Chondrocyte (in vitro differentiated cells): ENCODE data around the gene ALDH5A1. TPM values are rescaled to one million over a fixed set of nuclear protein-coding genes. Genes with fewer than 3 reads are reported as not detected.

Source experiments
- DNase-seq: peaks from one replicate; pipeline ENCODE4 v3.0.0; 2021; ENCODE audit warnings: mixed read lengths, low spot score
- H3K27ac Mint-ChIP-seq: one replicate; pipeline ENCODE4 v1.8.0; 2021; ENCODE audit warnings: mild to moderate bottlenecking, moderate library complexity, mixed read lengths; ENCODE audit not compliant: unreplicated experiment
- H3K27me3 Mint-ChIP-seq: 2 replicates; pipeline ENCODE4 v1.8.0; 2021; ENCODE audit warnings: low read depth, mixed read lengths
- H3K36me3 Mint-ChIP-seq: 2 replicates; pipeline ENCODE4 v1.8.0; 2021; ENCODE audit warnings: low read depth, mixed read lengths
- H3K4me1 Mint-ChIP-seq: 2 replicates; pipeline ENCODE4 v1.8.0; 2021; ENCODE audit warnings: low read depth, mild to moderate bottlenecking, mixed read lengths
- H3K4me3 Mint-ChIP-seq: one replicate; pipeline ENCODE4 v1.8.0; 2021; ENCODE audit warnings: mild to moderate bottlenecking, moderate library complexity, mixed read lengths; ENCODE audit not compliant: unreplicated experiment
- H3K9me3 Mint-ChIP-seq: 2 replicates; pipeline ENCODE4 v1.8.0; 2021; ENCODE audit warnings: low read depth, mixed read lengths
- total RNA-seq: library from RNA; stranded (reverse); gene quantifications from 3 replicates; pipeline ENCODE4 v1.2.1, GENCODE V29; 2021
- TF ChIP-seq, protein P1 (sequence below): fragments of 200-600 bp; sonication (generic); IDR thresholded peaks from 2 replicates; pipeline ENCODE4 v1.5.0; 2021; ENCODE audit warnings: antibody characterized with exemption, mild to moderate bottlenecking, moderate library complexity

Gene ALDH5A1
- total RNA-seq, 1 donor from 2014 or later, result 7.2 TPM

- H3K4me1 Mint-ChIP-seq, result peaks cover 13% of the 10 kb centered on the region
- H3K4me3 Mint-ChIP-seq, result no peak overlapping the region
- no peaks in the 10 kb centered on the region for H3K9me3 Mint-ChIP-seq
- no peaks in the 10 kb centered on the region for H3K36me3 Mint-ChIP-seq
- TF ChIP-seq, protein P1, sequence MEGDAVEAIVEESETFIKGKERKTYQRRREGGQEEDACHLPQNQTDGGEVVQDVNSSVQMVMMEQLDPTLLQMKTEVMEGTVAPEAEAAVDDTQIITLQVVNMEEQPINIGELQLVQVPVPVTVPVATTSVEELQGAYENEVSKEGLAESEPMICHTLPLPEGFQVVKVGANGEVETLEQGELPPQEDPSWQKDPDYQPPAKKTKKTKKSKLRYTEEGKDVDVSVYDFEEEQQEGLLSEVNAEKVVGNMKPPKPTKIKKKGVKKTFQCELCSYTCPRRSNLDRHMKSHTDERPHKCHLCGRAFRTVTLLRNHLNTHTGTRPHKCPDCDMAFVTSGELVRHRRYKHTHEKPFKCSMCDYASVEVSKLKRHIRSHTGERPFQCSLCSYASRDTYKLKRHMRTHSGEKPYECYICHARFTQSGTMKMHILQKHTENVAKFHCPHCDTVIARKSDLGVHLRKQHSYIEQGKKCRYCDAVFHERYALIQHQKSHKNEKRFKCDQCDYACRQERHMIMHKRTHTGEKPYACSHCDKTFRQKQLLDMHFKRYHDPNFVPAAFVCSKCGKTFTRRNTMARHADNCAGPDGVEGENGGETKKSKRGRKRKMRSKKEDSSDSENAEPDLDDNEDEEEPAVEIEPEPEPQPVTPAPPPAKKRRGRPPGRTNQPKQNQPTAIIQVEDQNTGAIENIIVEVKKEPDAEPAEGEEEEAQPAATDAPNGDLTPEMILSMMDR, result no peak
- peaks cover 3% of the 10 kb centered on the region for H3K27me3 Mint-ChIP-seq
- DNase-seq, result no peak
- no peak overlapping the region for H3K27ac Mint-ChIP-seq
Observed at GRCh38 chr6:24549674-24550353, 55.0 kb downstream of the ALDH5A1 start.

- Mint-ChIP-seq H3K4me1 (peaks cover 19% of the 10 kb centered on the region), H3K36me3 (no peaks in the 10 kb centered on the region), H3K27me3 (peaks cover 3% of the 10 kb centered on the region), H3K27ac (no peak overlapping the region), H3K9me3 (no peaks in the 10 kb centered on the region), H3K4me3 (no peak overlapping the region)
- no peak for DNase-seq
- TF ChIP-seq, protein P1, result no peak
Observed at GRCh38 chr6:24551139-24551538, 56.4 kb downstream of the ALDH5A1 start.

DNA sequence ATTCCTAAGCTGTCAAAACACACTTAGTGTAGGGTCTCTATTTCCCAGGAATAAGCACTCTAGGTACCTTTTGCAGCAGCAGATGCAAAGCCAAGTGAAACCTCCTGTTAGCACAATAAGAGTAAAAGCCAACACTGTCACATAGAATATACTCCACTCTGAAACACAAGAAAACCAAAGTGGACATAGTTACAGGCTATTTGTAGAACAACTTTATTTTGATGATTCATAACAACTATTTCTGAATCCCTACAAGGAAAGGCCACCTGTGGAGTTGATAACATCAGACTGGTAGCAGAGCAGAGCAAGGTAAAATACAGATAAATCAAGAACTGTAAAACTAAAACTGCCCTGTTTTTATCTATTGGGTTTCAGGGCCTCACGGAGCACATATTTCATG lies 59.7 kb downstream of the ALDH5A1 start:
- DNase-seq, result no peak
- Mint-ChIP-seq H3K27ac (no peak overlapping the region), H3K36me3 (no peaks in the 10 kb centered on the region), H3K27me3 (no peaks in the 10 kb centered on the region), H3K4me3 (no peak overlapping the region), H3K4me1 (peaks cover 14% of the 10 kb centered on the region), H3K9me3 (no peaks in the 10 kb centered on the region)
- TF ChIP-seq, protein P1, result no peak

GRCh38 chr6:24558516-24558915 lies 63.7 kb downstream of the ALDH5A1 start:
- H3K27ac Mint-ChIP-seq, result no peak overlapping the region
- no peaks in the 10 kb centered on the region for H3K36me3 Mint-ChIP-seq
- H3K9me3 Mint-ChIP-seq, result no peaks in the 10 kb centered on the region
- peaks cover 14% of the 10 kb centered on the region for H3K4me1 Mint-ChIP-seq
- DNase-seq, result no peak
- TF ChIP-seq, protein P1, result no peak
- H3K4me3 Mint-ChIP-seq, result no peak overlapping the region
- H3K27me3 Mint-ChIP-seq, result no peaks in the 10 kb centered on the region

GRCh38 chr6:24564081-24564480 lies 69.3 kb downstream of the ALDH5A1 start:
- no peaks in the 10 kb centered on the region for H3K4me1 Mint-ChIP-seq
- no peaks in the 10 kb centered on the region for H3K27me3 Mint-ChIP-seq
- TF ChIP-seq, protein P1, result peak; percentile 26
- H3K36me3 Mint-ChIP-seq, result no peaks in the 10 kb centered on the region
- H3K27ac Mint-ChIP-seq, result no peak overlapping the region
- H3K4me3 Mint-ChIP-seq, result no peak overlapping the region
- DNase-seq, result no peak
- no peaks in the 10 kb centered on the region for H3K9me3 Mint-ChIP-seq
